H1 (cell line): Measurements from ENCODE around the gene CEP250. TPM values are rescaled to one million over a fixed set of nuclear protein-coding genes. Genes with fewer than 3 reads are reported as not detected.
A peak's percentile ranks its signal among the peaks of the same experiment; 100 is the strongest.

ENCODE experiments used
- CTCF ChIA-PET: fragments of 300-600 bp; sonication (Branson Sonifier 250); formaldehyde crosslinking; loops from one replicate; lab custom pipeline; 2021; ENCODE audit not compliant: partially characterized antibody; lab: Charles Lee
- POLR2A ChIA-PET: fragments of 300-600 bp; sonication (Branson Sonifier 250); formaldehyde crosslinking; loops from one replicate; lab custom pipeline; 2021; ENCODE audit warnings: inconsistent platforms; ENCODE audit not compliant: partially characterized antibody; lab: Charles Lee
- DNase-seq, 2 experiments: peaks; one replicate each; pipeline versions ENCODE4 v3.0.0 to v3.0.0-alpha.2; 2010 to 2022; ENCODE audit warnings: low spot score in 2 of 2, low read depth in 1 of 2, mixed read lengths in 1 of 2
- FAIRE-seq: peaks from 2 replicates; lab custom pipeline; 2011; peaks lifted over from hg19 to GRCh38; lab: Jason Lieb, UNC
- H2AFZ ChIP-seq: 2 replicates; pipeline ENCODE4 v1.8.1; 2012; ENCODE audit warnings: low read length, inconsistent platforms
- H2AK5ac ChIP-seq: 2 replicates; pipeline ENCODE4 v1.6.1; 2013; ENCODE audit warnings: low read depth, low read length
- H2BK120ac ChIP-seq: replicated peaks from 2 replicates; pipeline ENCODE3; 2013; ENCODE audit warnings: low read depth, low read length, inconsistent platforms
- H2BK12ac ChIP-seq: 2 replicates; pipeline ENCODE4 v1.6.1; 2013; ENCODE audit warnings: low read depth, low read length
- H2BK15ac ChIP-seq: 2 replicates; pipeline ENCODE4 v1.6.1; 2013; ENCODE audit warnings: low read length
- H2BK20ac ChIP-seq: 2 replicates; pipeline ENCODE4 v1.6.1; 2013; ENCODE audit warnings: low read length
- H2BK5ac ChIP-seq: 2 replicates; pipeline ENCODE4 v1.6.1; 2013; ENCODE audit warnings: low read depth, low read length
- H3K14ac ChIP-seq: 2 replicates; pipeline ENCODE4 v1.6.1; 2013; ENCODE audit warnings: inconsistent platforms; ENCODE audit not compliant: insufficient read length
- H3K18ac ChIP-seq: 2 replicates; pipeline ENCODE4 v1.6.1; 2013; ENCODE audit warnings: low read length; ENCODE audit errors: extremely low read depth
- H3K23ac ChIP-seq: 2 replicates; pipeline ENCODE4 v1.6.1; 2013; ENCODE audit warnings: inconsistent platforms; ENCODE audit not compliant: insufficient read length
- H3K23me2 ChIP-seq: 2 replicates; pipeline ENCODE4 v1.6.1; 2013; ENCODE audit warnings: low read depth, low read length
- H3K27ac ChIP-seq: 2 replicates; pipeline ENCODE4 v1.6.1; 2011; ENCODE audit warnings: low read depth, low read length, inconsistent platforms
- H3K27me3 ChIP-seq, 4 experiments: replicated peaks in 1 of 4; 1 replicate in 1 of 4; 2 replicates in 3 of 4; pipeline versions ENCODE4 v1.6.1 to v1.8.1; 2011 to 2013; ENCODE audit warnings: low read length in 3 of 4, mild to moderate bottlenecking in 3 of 4, inconsistent platforms in 2 of 4, mixed read lengths in 2 of 4, moderate library complexity in 1 of 4; ENCODE audit not compliant: control insufficient read depth in 3 of 4, insufficient read depth in 3 of 4; ENCODE audit errors: extremely low read depth in 1 of 4
- H3K36me3 ChIP-seq, 4 experiments: 2 replicates each; pipeline versions ENCODE4 v1.6.1 to v1.8.1; 2011 to 2013; ENCODE audit warnings: mild to moderate bottlenecking in 4 of 4, low read length in 3 of 4, moderate library complexity in 2 of 4, control low read depth in 1 of 4, inconsistent platforms in 1 of 4; ENCODE audit not compliant: insufficient read depth in 4 of 4, control insufficient read depth in 2 of 4
- H3K4ac ChIP-seq: replicated peaks from 2 replicates; pipeline ENCODE3; 2013; ENCODE audit warnings: low read length, low read depth, mixed read lengths, inconsistent platforms; ENCODE audit not compliant: insufficient read length
- H3K4me1 ChIP-seq, 4 experiments: replicated peaks in 1 of 4; 1 replicate in 1 of 4; 2 replicates in 3 of 4; pipeline versions ENCODE4 v1.6.1 to v1.8.1; 2011 to 2013; ENCODE audit warnings: low read length in 3 of 4, inconsistent platforms in 2 of 4, mixed read lengths in 1 of 4; ENCODE audit not compliant: insufficient read depth in 4 of 4, control insufficient read depth in 3 of 4
- H3K4me2 ChIP-seq, 2 experiments: 2 replicates each; pipeline versions ENCODE4 v1.6.1 to v1.8.1; 2011 to 2013; ENCODE audit warnings: low read depth in 2 of 2, low read length in 2 of 2, control low read depth in 1 of 2, inconsistent platforms in 1 of 2, mild to moderate bottlenecking in 1 of 2; ENCODE audit not compliant: insufficient read depth in 1 of 2
- H3K4me3 ChIP-seq, 4 experiments: fragments of 200-600, 300-600 bp in 1 of 4; sonication (generic), shearing (Covaris generic), sonication (Bioruptor Twin) in 1 of 4; 2 replicates each; pipeline versions ENCODE4 v1.5.1 to v1.8.1; 2011 to 2016; ENCODE audit warnings: low read length in 4 of 4, low read depth in 3 of 4, control low read depth in 2 of 4, inconsistent platforms in 2 of 4, mild to moderate bottlenecking in 2 of 4, mixed read lengths in 1 of 4, moderate library complexity in 1 of 4; ENCODE audit not compliant: insufficient read depth in 2 of 4; ENCODE audit errors: extremely low read depth in 1 of 4
- H3K56ac ChIP-seq: replicated peaks from 2 replicates; pipeline ENCODE3; 2013; ENCODE audit warnings: low read depth, mild to moderate bottlenecking, mixed read lengths, low read length, inconsistent platforms; ENCODE audit not compliant: insufficient read length
- H3K79me1 ChIP-seq: 2 replicates; pipeline ENCODE4 v1.6.1; 2013; ENCODE audit warnings: low read depth, low read length, control low read depth
- H3K79me2 ChIP-seq, 2 experiments: 2 replicates each; pipeline versions ENCODE4 v1.6.1 to v1.8.1; 2012 to 2013; ENCODE audit warnings: low read length in 2 of 2, mild to moderate bottlenecking in 2 of 2, inconsistent platforms in 1 of 2; ENCODE audit not compliant: insufficient read depth in 2 of 2, control insufficient read depth in 1 of 2
- H3K9ac ChIP-seq, 4 experiments: replicated peaks in 1 of 4; 1 replicate in 1 of 4; 2 replicates in 3 of 4; pipeline versions ENCODE4 v1.6.1 to v1.8.1; 2011 to 2013; ENCODE audit warnings: low read depth in 3 of 4, low read length in 3 of 4, control low read depth in 2 of 4, mild to moderate bottlenecking in 2 of 4, moderate library complexity in 2 of 4, inconsistent platforms in 1 of 4; ENCODE audit errors: extremely low read depth in 1 of 4
- H3K9me3 ChIP-seq, 2 experiments: 2 replicates each; pipeline versions ENCODE4 v1.6.1 to v1.8.1; 2012 to 2013; ENCODE audit warnings: mild to moderate bottlenecking in 2 of 2, moderate library complexity in 2 of 2, control low read depth in 1 of 2, inconsistent platforms in 1 of 2, low read depth in 1 of 2, low read length in 1 of 2, mixed read lengths in 1 of 2; ENCODE audit not compliant: insufficient read depth in 2 of 2
- H4K20me1 ChIP-seq, 2 experiments: replicated peaks in 1 of 2; 2 replicates each; pipeline versions ENCODE3 to v1.8.1; 2011 to 2013; ENCODE audit warnings: inconsistent platforms in 2 of 2, low read length in 2 of 2, mild to moderate bottlenecking in 1 of 2; ENCODE audit not compliant: insufficient read depth in 2 of 2, control insufficient read depth in 1 of 2
- H4K5ac ChIP-seq: 2 replicates; pipeline ENCODE4 v1.6.1; 2013; ENCODE audit warnings: low read length, low read depth, mixed read lengths, inconsistent platforms; ENCODE audit not compliant: insufficient read length
- H4K8ac ChIP-seq: 2 replicates; pipeline ENCODE4 v1.8.0; 2013; ENCODE audit warnings: mild to moderate bottlenecking, moderate library complexity, low read length, inconsistent platforms; ENCODE audit not compliant: insufficient read depth; ENCODE audit errors: extremely low read depth
- H4K91ac ChIP-seq: replicated peaks from 2 replicates; pipeline ENCODE3; 2013; ENCODE audit warnings: low read length, mixed read lengths, inconsistent platforms; ENCODE audit not compliant: insufficient read length
- ASH2L ChIP-seq: fragments of 200-600, 300-600 bp; sonication (generic); IDR thresholded peaks from one replicate; pipeline ENCODE4 v1.7.1; 2017; ENCODE audit warnings: low read length
- BACH1 ChIP-seq: IDR thresholded peaks from 2 replicates; pipeline ENCODE4 v1.6.1; 2012; ENCODE audit warnings: low read length, improper control_type of control experiment
- CHD1 ChIP-seq: IDR thresholded peaks from 2 replicates; pipeline ENCODE4 v1.6.1; 2012; ENCODE audit warnings: low read depth, low read length, improper control_type of control experiment
- CHD2 ChIP-seq: IDR thresholded peaks from 2 replicates; pipeline ENCODE4 v1.6.1; 2012; ENCODE audit warnings: low read length, improper control_type of control experiment
- CREB1 ChIP-seq: IDR thresholded peaks from 2 replicates; pipeline ENCODE4 v1.6.1; 2012; ENCODE audit warnings: inconsistent platforms
- GTF2F1 ChIP-seq: IDR thresholded peaks from 2 replicates; pipeline ENCODE4 v1.6.1; 2012; ENCODE audit warnings: low read depth, low read length, improper control_type of control experiment, borderline replicate concordance
- HDAC2 ChIP-seq, 2 experiments: fragments of 300-600 bp in 1 of 2; sonication (generic) in 1 of 2; IDR thresholded peaks; 2 replicates each; pipeline ENCODE4 v1.6.1; 2011 to 2012; ENCODE audit warnings: low read depth in 2 of 2, low read length in 2 of 2, mild to moderate bottlenecking in 2 of 2, moderate library complexity in 2 of 2, borderline replicate concordance in 1 of 2, inconsistent platforms in 1 of 2
- HDAC6 ChIP-seq: IDR thresholded peaks from one replicate; pipeline ENCODE4 v1.7.1; 2012; ENCODE audit warnings: low read depth, mild to moderate bottlenecking, inconsistent platforms, low read length, moderate library complexity
- JUN ChIP-seq: IDR thresholded peaks from 2 replicates; pipeline ENCODE4 v1.6.1; 2011; ENCODE audit warnings: low read depth, mild to moderate bottlenecking, improper control_type of control experiment, low read length
- KDM1A ChIP-seq: fragments of 200-600, 300-600 bp; sonication (generic); IDR thresholded peaks from 2 replicates; pipeline ENCODE4 v1.7.1; 2016; ENCODE audit warnings: mild to moderate bottlenecking, low read length, borderline replicate concordance
- POLR2A ChIP-seq, 2 experiments: IDR thresholded peaks; 1 replicate in 1 of 2; 2 replicates in 1 of 2; pipeline ENCODE4 v1.6.1; 2011; ENCODE audit warnings: low read depth in 2 of 2, low read length in 2 of 2, mild to moderate bottlenecking in 2 of 2; ENCODE audit errors: control extremely low read depth in 1 of 2
- RNF2 ChIP-seq: fragments of 200-900, 300-1000 bp; sonication (generic); IDR thresholded peaks from 2 replicates; pipeline ENCODE4 v1.7.1; 2016; ENCODE audit warnings: borderline replicate concordance, low read depth, mild to moderate bottlenecking, antibody characterized with exemption, low read length; ENCODE audit not compliant: poor library complexity, severe bottlenecking; ENCODE audit errors: missing control alignments
- TAF1 ChIP-seq: IDR thresholded peaks from 2 replicates; pipeline ENCODE4 v1.6.1; 2011; ENCODE audit warnings: mild to moderate bottlenecking, low read depth, low read length
- TEAD4 ChIP-seq: IDR thresholded peaks from 2 replicates; pipeline ENCODE4 v1.6.1; 2012; ENCODE audit warnings: low read depth, low read length, inconsistent platforms, mixed read lengths
- WGBS, 2 experiments: shearing (Covaris generic) in 1 of 2; methylation state at CpG; one replicate each; pipeline versions ENCODE4 v1.1.6 to v1.1.7; 2013 to 2015; ENCODE audit warnings: low lambda C conversion rate in 2 of 2, mixed read lengths in 2 of 2, inconsistent platforms in 1 of 2, low coverage in 1 of 2, missing lambda C conversion rate in 1 of 2; ENCODE audit not compliant: insufficient replicate concordance in 2 of 2, insufficient coverage in 1 of 2, insufficient read length in 1 of 2; ENCODE audit errors: extremely low coverage in 1 of 2, missing lambda C conversion rate in 1 of 2; 5-methylcytosine and 5-hydroxymethylcytosine counted together
- polyA plus RNA-seq, 7 experiments: library from polyadenylated mRNA; depleted of rRNA in 3 of 7; stranded (reverse) in 5 of 7; unstranded in 2 of 7; fragments of >200 nt in 5 of 7; fragments of 200-250 nt in 2 of 7; gene quantifications; 1 replicate in 5 of 7; 2 replicates in 1 of 7; 4 replicates in 1 of 7; pipeline versions ENCODE4 v1.2.1 to v1.2.3, GENCODE V29; 2011 to 2013; ENCODE audit warnings: missing spikeins in 2 of 7, mixed read lengths in 2 of 7
- total RNA-seq: library from RNA; stranded (reverse); fragmentation: NEBNext Ultra II Directional; extraction: Animal tissue kit (Norgen Biotek cat#: 25700); gene quantifications from 2 replicates; pipeline ENCODE4 v1.2.1, GENCODE V29; 2021
- TF ChIP-seq, protein P1 (sequence below): IDR thresholded peaks from 2 replicates; pipeline ENCODE4 v1.6.1; 2012; ENCODE audit warnings: inconsistent platforms

Gene CEP250
- total and polyA plus RNA-seq, 2 of the 8 experiments (the other 6 are each of a cell fraction or from before 2014, with no cell fraction given), result 2.6 to 33.7 TPM

DNA sequence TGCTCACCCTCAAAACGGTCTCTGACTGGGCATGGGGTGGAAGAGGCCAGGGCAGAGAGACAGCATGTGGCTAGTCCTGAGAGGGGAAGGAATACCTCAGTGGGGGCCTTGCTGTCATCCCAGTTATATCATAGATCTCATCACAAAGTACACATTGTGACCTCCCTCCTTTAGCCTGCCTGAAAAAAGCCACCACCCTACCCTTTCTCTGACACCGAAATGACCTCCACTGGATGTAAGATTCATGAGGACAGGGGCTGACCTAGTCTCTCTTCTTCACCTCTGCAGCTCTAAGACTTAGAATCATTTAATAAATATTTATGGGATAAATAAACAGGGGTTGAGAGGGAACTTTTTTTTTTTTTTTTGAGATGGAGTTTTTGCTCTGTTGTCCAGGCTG lies 74.2 kb downstream of the CEP250 start, which contains the start of gene C20orf173:
TSS of gene C20orf173 (minus strand) at position 101 of the 400 bp plus-strand sequence. CDS start 279 bp downstream, outside the sequence.
- H3K79me1 ChIP-seq, result no peaks in the 10 kb centered on the region
- no peaks in the 10 kb centered on the region for H4K20me1 ChIP-seq
- H3K18ac ChIP-seq, result no peak within 1 kb of the TSS
- no peak for DNase-seq
- no peak within 1 kb of the TSS for H4K91ac ChIP-seq
- peak within 1 kb of the TSS; percentile 57; the same call in 1 of the 2 replicates for H4K8ac ChIP-seq
- no peak within 1 kb of the TSS for H3K4ac ChIP-seq
- no peak for TF ChIP-seq TEAD4
- no peak for TF ChIP-seq BACH1
- TF ChIP-seq CHD1, result no peak
- no peak for TF ChIP-seq ASH2L
- no peak for TF ChIP-seq KDM1A
- no peak for TF ChIP-seq TAF1
- no peak for TF ChIP-seq HDAC6
- TF ChIP-seq JUN, result no peak
- no peak for TF ChIP-seq POLR2A (IDR thresholded peaks at IDR 0.05; ENCODE audit: control extremely low read depth in 1 of 2, low read depth in 2 of 2, low read length in 2 of 2)
- no peak for TF ChIP-seq GTF2F1
- TF ChIP-seq RNF2, result no peak
- no peak for TF ChIP-seq CREB1
- TF ChIP-seq HDAC2 (IDR thresholded peaks at IDR 0.05; ENCODE audit: borderline replicate concordance in 1 of 2, low read depth in 2 of 2, low read length in 2 of 2), result no peak
- TF ChIP-seq CHD2, result no peak
- TF ChIP-seq, protein P1, sequence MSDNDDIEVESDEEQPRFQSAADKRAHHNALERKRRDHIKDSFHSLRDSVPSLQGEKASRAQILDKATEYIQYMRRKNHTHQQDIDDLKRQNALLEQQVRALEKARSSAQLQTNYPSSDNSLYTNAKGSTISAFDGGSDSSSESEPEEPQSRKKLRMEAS, result no peak
- H2AK5ac ChIP-seq, result no peak within 1 kb of the TSS
- no peak within 1 kb of the TSS for H3K9ac ChIP-seq
- H2BK20ac ChIP-seq, result no peak within 1 kb of the TSS
- no peaks in the 10 kb centered on the region for H3K36me3 ChIP-seq
- no peaks in the 10 kb centered on the region for H3K27me3 ChIP-seq
- peaks cover 4 to 6% of the 10 kb centered on the region in 2 experiments; a peak in 2 of 4 replicates for H3K9me3 ChIP-seq
- H2AFZ ChIP-seq, result no peak within 1 kb of the TSS
- no peak within 1 kb of the TSS for H3K23ac ChIP-seq
- no peak for FAIRE-seq
- H3K79me2 ChIP-seq, result no peaks in the 10 kb centered on the region
- 91 to 100% methylated on average over 1 to 2 of the region's 2 CpGs for WGBS, 2 experiments
- H3K23me2 ChIP-seq, result no peaks in the 10 kb centered on the region
- no peak within 1 kb of the TSS for H2BK5ac ChIP-seq
- H2BK120ac ChIP-seq, result no peak within 1 kb of the TSS
- no peaks in the 10 kb centered on the region for H3K4me1 ChIP-seq
- H3K56ac ChIP-seq, result no peak within 1 kb of the TSS
- H2BK15ac ChIP-seq, result no peak within 1 kb of the TSS
- POLR2A ChIA-PET, result interaction anchor here (0.6 to 0.7 kb wide), 2 partner anchors 213 to 229 kb away, joined by 3 to 5 read pairs; partner anchors contain the start of gene RBM39
- no peak within 1 kb of the TSS for H3K4me2 ChIP-seq
- no peak within 1 kb of the TSS for H3K4me3 ChIP-seq
- H4K5ac ChIP-seq, result no peak within 1 kb of the TSS
- no peak within 1 kb of the TSS for H2BK12ac ChIP-seq
- CTCF ChIA-PET, result interaction anchor here (1.6 kb wide), 1 partner anchor 24 kb away, joined by 3 read pairs; no protein-coding TSS in a partner anchor
- no peak within 1 kb of the TSS for H3K14ac ChIP-seq
- no peak within 1 kb of the TSS for H3K27ac ChIP-seq
